Adrenal gland (tissue), 12 donors: ENCODE data around the gene SGMS1. TPM values are rescaled to one million over a fixed set of nuclear protein-coding genes. Genes with fewer than 3 reads are reported as not detected.
"Not testable (repeated sequence)": the region's sequence is repeated elsewhere in the genome, so short reads cannot be mapped to it uniquely, and the experiment has no call there.

ENCODE experiments used
- DNase-seq, 7 donors: peaks; one replicate each; pipeline ENCODE4 v3.0.0-alpha.2; 2019 to 2020
- H3K27ac ChIP-seq, 5 donors: fragments of 200-600 bp; sonication (generic) in 4 of 5; 1 replicate in 3 of 5; 2 replicates in 2 of 5; pipeline versions ENCODE4 v1.5.1 to v1.8.0; 2016 to 2020; ENCODE audit warnings: mild to moderate bottlenecking in 1 of 5
- H3K27me3 ChIP-seq: fragments of 200-600 bp; 2 replicates; pipeline ENCODE4 v1.8.0; 2021
- H3K36me3 ChIP-seq, 2 donors: fragments of 200-600 bp; replicated peaks in 1 of 2; 1 replicate in 1 of 2; 2 replicates in 1 of 2; pipeline versions ENCODE4 v1.5.1 to v1.8.0; 2018 to 2022
- H3K4me1 ChIP-seq, 2 donors: fragments of 200-600 bp; replicated peaks in 1 of 2; 1 replicate in 1 of 2; 2 replicates in 1 of 2; pipeline versions ENCODE4 v1.5.1 to v1.8.0; 2018 to 2021
- H3K4me3 ChIP-seq, 4 donors: fragments of 200-600 bp; sonication (generic) in 3 of 4; one replicate each; pipeline ENCODE4 v1.5.1; 2016 to 2018
- H3K9me3 ChIP-seq, 3 donors: fragments of 200-600 bp; sonication (generic) in 1 of 3; replicated peaks in 1 of 3; 1 replicate in 2 of 3; 2 replicates in 1 of 3; pipeline versions ENCODE4 v1.5.1 to v1.8.0; 2016 to 2021
- CTCF ChIP-seq, 6 experiments: fragments of 450-650 bp in 4 of 6; fragments of 200-600 bp in 2 of 6; sonication (generic) in 1 of 6; IDR thresholded peaks; 1 replicate in 5 of 6; 2 replicates in 1 of 6; pipeline versions ENCODE4 v1.5.1 to v1.8.0; 2016 to 2021; ENCODE audit warnings: antibody characterized with exemption in 6 of 6, mild to moderate bottlenecking in 2 of 6, moderate library complexity in 1 of 6
- POLR2A ChIP-seq, 2 donors: fragments of 450-650 bp; IDR thresholded peaks; one replicate each; pipeline ENCODE4 v1.6.1; 2017; ENCODE audit warnings: antibody characterized with exemption in 2 of 2, mild to moderate bottlenecking in 2 of 2, moderate library complexity in 1 of 2
- WGBS, 4 donors: extraction: QIAGEN DNeasy Blood & Tissue Kit in 2 of 4; methylation state at CpG; one replicate each; pipeline versions ENCODE4 v1.1.5 to v1.1.7; 2013 to 2017; 5-methylcytosine and 5-hydroxymethylcytosine counted together
- intact Hi-C, 2 donors: fragments of 100-400 bp; cut with DNase I; formaldehyde crosslinking; loops; one replicate each; pipeline versions ENCODE4 v1.14.1 to v1.15.0; 2022 to 2023
- polyA plus RNA-seq, 3 donors: library from polyadenylated mRNA; stranded (reverse); fragments of 200-250 nt in 2 of 3; fragments of 350-450 nt in 1 of 3; fragmentation: Illumina TruSeq in 1 of 3; extraction: RNeasy Lipid Tissue Mini Kit (QIAGEN cat#74804) in 1 of 3; gene quantifications; one replicate each; pipeline ENCODE4 v1.2.3, GENCODE V29; 2013 to 2014
- total RNA-seq, 9 donors: library from RNA; depleted of rRNA in 4 of 9; stranded (reverse); fragments of >200 nt in 4 of 9; fragments of 120-200 nt in 1 of 9; fragmentation: NEBNext Ultra II Directional in 1 of 9; extraction: Animal tissue kit (Norgen Biotek cat#: 25700) in 1 of 9; gene quantifications; one replicate each; pipeline versions ENCODE4 v1.1.0 to v1.2.4, GENCODE V29; 2013 to 2023
- donor health status: healthy with polysubstance abuse.
- donor health status: Bipolar disorder and iron deficiency.
- donor health status: DM: yes; HTN: yes; CAD: no.
- donor health status: DM: no; HTN: no; CAD: no.
- donor health status: DM: no; HTN: no; CAD: no.
- donor health status: DM: yes; HTN: yes; CAD: no.

SGMS1 gene
- total and polyA plus RNA-seq, 12 donors: 9.1 to 152 (median 62.2) TPM

GRCh38 chr10:50360077-50360850 lies 263.5 kb downstream of the SGMS1 start:
- TF ChIP-seq CTCF (IDR thresholded peaks at IDR 0.05) (no peak), POLR2A (IDR thresholded peaks at IDR 0.05) (no peak)
- DNase-seq: no peak
- no peaks in the 10 kb centered on the region for H3K27me3 ChIP-seq
- H3K4me3 ChIP-seq: no peak overlapping the region
- no peaks in the 10 kb centered on the region for H3K9me3 ChIP-seq
- WGBS, 4 donors: 79 to 88% (median 85%) methylated on average over 5 of the region's 5 CpGs
- H3K36me3 ChIP-seq: no peaks in the 10 kb centered on the region
- intact Hi-C loops: no loop called here
- H3K4me1 ChIP-seq: peaks cover 0 to 19% of the 10 kb centered on the region in 2 donors
- no peak overlapping the region for H3K27ac ChIP-seq

- Histone ChIP-seq H3K27ac (no peak overlapping the region), H3K36me3 (no peaks in the 10 kb centered on the region), H3K9me3 (no peaks in the 10 kb centered on the region), H3K4me1 (peaks cover 0 to 19% of the 10 kb centered on the region in 2 donors), H3K27me3 (no peaks in the 10 kb centered on the region), H3K4me3 (no peak overlapping the region)
- no peak for DNase-seq
- intact Hi-C loops: no loop called here
- TF ChIP-seq CTCF (IDR thresholded peaks at IDR 0.05) (no peak), POLR2A (IDR thresholded peaks at IDR 0.05) (no peak)
- WGBS, 4 donors: 85 to 94% (median 91%) methylated on average over 1 of the region's 1 CpG
Measured at GRCh38 chr10:50358925-50359687, 264.6 kb downstream of the SGMS1 start.

- Histone ChIP-seq H3K9me3 (no peaks in the 10 kb centered on the region), H3K27ac (no peak overlapping the region), H3K27me3 (no peaks in the 10 kb centered on the region), H3K36me3 (no peaks in the 10 kb centered on the region), H3K4me1 (peaks cover 0 to 19% of the 10 kb centered on the region in 2 donors), H3K4me3 (no peak overlapping the region)
- TF ChIP-seq CTCF (IDR thresholded peaks at IDR 0.05) (no peak), POLR2A (IDR thresholded peaks at IDR 0.05) (no peak)
- WGBS, 4 donors: 89 to 98% (median 94%) methylated on average over 2 of the region's 2 CpGs
- no peak for DNase-seq
- intact Hi-C loops: no loop called here
Measured at GRCh38 chr10:50358411-50358810, 265.3 kb downstream of the SGMS1 start.

GRCh38 chr10:50356481-50356832 lies 267.3 kb downstream of the SGMS1 start:
- 82 to 100% (median 90%) methylated on average over 1 of the region's 1 CpG for WGBS, 4 donors
- DNase-seq, H3K36me3 ChIP-seq, intact Hi-C loops, H3K4me3 ChIP-seq, H3K27me3 ChIP-seq, H3K9me3 ChIP-seq, H3K27ac ChIP-seq: not testable (repeated sequence)
- peaks cover 0 to 19% of the 10 kb centered on the region in 2 donors for H3K4me1 ChIP-seq

- DNase-seq, H3K27ac ChIP-seq, H3K27me3 ChIP-seq, intact Hi-C loops, H3K9me3 ChIP-seq, H3K36me3 ChIP-seq, H3K4me3 ChIP-seq: not testable (repeated sequence)
- H3K4me1 ChIP-seq: peaks cover 0 to 19% of the 10 kb centered on the region in 2 donors
- 91 to 97% (median 96%) methylated on average over 14 to 33 of the region's 33 CpGs for WGBS, 4 donors
Measured at GRCh38 chr10:50355693-50356480, 267.9 kb downstream of the SGMS1 start.
